Prostate gland (tissue), 2 donors: ENCODE results near the gene ITGB4.

Source experiments
- CTCF ChIP-seq, 4 experiments: fragments of 200-600 bp in 2 of 4; fragments of 450-650 bp in 2 of 4; sonication (generic) in 2 of 4; IDR thresholded peaks; 1 replicate in 3 of 4; 2 replicates in 1 of 4; pipeline ENCODE4 v1.5.1; 2016 to 2019; ENCODE audit warnings: antibody characterized with exemption in 4 of 4, mild to moderate bottlenecking in 2 of 4, moderate library complexity in 2 of 4
- POLR2AphosphoS5 ChIP-seq: sonication (generic); formaldehyde crosslinking; IDR thresholded peaks from one replicate; pipeline ENCODE4 v1.6.1; 2017; ENCODE audit warnings: antibody characterized with exemption

- TF ChIP-seq POLR2AphosphoS5: no peak
- no peak for TF ChIP-seq CTCF (IDR thresholded peaks at IDR 0.05)
These were observed 85.7 kb downstream of the ITGB4 start for GRCh38 chr17:75806822-75807500.
